ENCODE measurements around the gene LMF1. TPM values are rescaled to one million over a fixed set of nuclear protein-coding genes. Genes with fewer than 3 reads are reported as not detected.
A peak's percentile ranks its signal among the peaks of the same experiment; 100 is the strongest.

Gene LMF1
- total and polyA plus RNA-seq, 2 of the 8 experiments (the other 6 are each of a cell fraction or from before 2014, with no cell fraction given), result 3.5 to 9.1 TPM

DNA sequence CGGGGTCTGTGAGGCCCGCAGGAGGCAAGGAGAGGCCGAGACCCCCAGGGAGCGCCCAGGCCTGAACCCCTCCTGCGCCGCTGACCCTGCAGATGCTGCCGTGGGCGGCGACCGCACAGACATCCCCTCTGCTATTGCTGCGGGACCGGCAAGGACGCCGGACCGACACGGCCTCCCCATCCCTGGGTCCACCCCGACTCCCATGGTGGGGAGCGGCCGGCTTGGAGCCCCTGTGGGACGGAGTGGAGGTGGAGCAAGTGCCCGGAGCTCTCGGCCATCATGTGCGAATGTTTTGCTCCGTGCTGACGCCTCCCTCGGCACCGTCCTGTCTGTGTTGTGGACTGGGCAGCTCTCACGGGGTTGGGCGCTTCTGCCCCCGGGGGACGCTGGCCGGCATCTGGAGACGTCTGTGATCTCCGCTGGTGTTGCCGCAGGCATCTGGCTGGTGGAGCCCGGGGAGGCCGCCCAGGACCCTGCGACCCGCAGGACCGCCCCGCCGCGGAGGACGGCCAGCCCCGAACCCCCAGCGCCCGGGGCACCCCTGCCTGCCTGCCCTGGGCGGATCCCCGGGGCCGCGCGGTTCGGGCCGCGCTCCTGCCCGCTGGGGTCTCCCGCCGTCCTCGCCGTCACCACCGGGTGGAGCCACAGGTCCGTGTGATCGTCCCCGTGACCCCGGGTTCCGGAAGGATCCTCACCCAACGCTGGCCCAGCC is 157.4 kb downstream of the LMF1 start:
- Histone ChIP-seq H3K23me2 (ENCODE audit: low read depth, low read length) (no peaks in the 10 kb centered on the region; the same call in 1 of the 2 replicates), H3K27ac (ENCODE audit: low read depth, low read length) (no peak overlapping the region), H4K20me1 (replicated peaks in 1 of 2; ENCODE audit: control insufficient read depth in 1 of 2, insufficient read depth in 2 of 2, low read length in 2 of 2) (peaks cover 0 to 4% of the 10 kb centered on the region in 2 experiments), H3K27me3 (replicated peaks in 1 of 4; ENCODE audit: control insufficient read depth in 3 of 4, extremely low read depth in 1 of 4, insufficient read depth in 3 of 4, low read length in 3 of 4) (peaks cover 0 to 6% (median 4%) of the 10 kb centered on the region in 4 experiments; a peak in 6 of 7 replicates), H2BK120ac (replicated peaks; ENCODE audit: low read depth, low read length) (no peak overlapping the region), H3K4me1 (replicated peaks in 1 of 4; ENCODE audit: control insufficient read depth in 3 of 4, insufficient read depth in 4 of 4, low read length in 3 of 4) (peaks cover 0 to 3% (median 2%) of the 10 kb centered on the region in 4 experiments; a peak in 6 of 7 replicates), H3K9me3 (ENCODE audit: insufficient read depth in 2 of 2, low read depth in 1 of 2, low read length in 1 of 2) (peaks cover 0 to 6% of the 10 kb centered on the region in 2 experiments; a peak in 1 of 4 replicates), H2BK15ac (ENCODE audit: low read length) (no peak overlapping the region), H3K79me1 (ENCODE audit: low read depth, low read length) (no peaks in the 10 kb centered on the region), H3K14ac (ENCODE audit: insufficient read length) (no peak overlapping the region), H2BK5ac (ENCODE audit: low read depth, low read length) (no peak overlapping the region), H3K23ac (ENCODE audit: insufficient read length) (no peak overlapping the region), H3K79me2 (ENCODE audit: control insufficient read depth in 1 of 2, insufficient read depth in 2 of 2, low read length in 2 of 2) (peaks cover 0 to 3% of the 10 kb centered on the region in 2 experiments; a peak in 1 of 4 replicates), H4K5ac (ENCODE audit: insufficient read length, low read depth, low read length) (no peak overlapping the region), H3K4me2 (ENCODE audit: insufficient read depth in 1 of 2, low read depth in 2 of 2, low read length in 2 of 2) (peak overlapping the region; percentile 47 to 75; a peak in 3 of 4 replicates), H3K56ac (replicated peaks; ENCODE audit: insufficient read length, low read depth, low read length) (no peak overlapping the region), H2AFZ (ENCODE audit: low read length) (no peak overlapping the region), H2BK20ac (ENCODE audit: low read length) (no peak overlapping the region), H3K4ac (replicated peaks; ENCODE audit: insufficient read length, low read depth, low read length) (no peak overlapping the region), H3K4me3 (ENCODE audit: extremely low read depth in 1 of 4, insufficient read depth in 2 of 4, low read depth in 3 of 4, low read length in 4 of 4) (peak overlapping the region; percentile 2 to 55 (median 25); a peak in 5 of 8 replicates), H3K9ac (replicated peaks in 1 of 4; ENCODE audit: extremely low read depth in 1 of 4, low read depth in 3 of 4, low read length in 3 of 4) (no peak overlapping the region; a peak in 1 of 7 replicates), H3K36me3 (ENCODE audit: control insufficient read depth in 2 of 4, insufficient read depth in 4 of 4, low read length in 3 of 4) (no peaks in the 10 kb centered on the region), H2BK12ac (ENCODE audit: low read depth, low read length) (no peak overlapping the region), H3K18ac (ENCODE audit: extremely low read depth, low read length) (no peak overlapping the region), H4K8ac (ENCODE audit: extremely low read depth, insufficient read depth, low read length) (no peak overlapping the region), H2AK5ac (ENCODE audit: low read depth, low read length) (no peak overlapping the region), H4K91ac (replicated peaks; ENCODE audit: insufficient read length, low read length) (no peak overlapping the region)
- POLR2A ChIA-PET (ENCODE audit: partially characterized antibody), result no interaction called here
- DNase-seq (ENCODE audit: low read depth in 1 of 2, low spot score in 2 of 2), result peak in 1 of 2 experiments; percentile 91
- CTCF ChIA-PET (ENCODE audit: partially characterized antibody), result interaction anchor here (1.0 to 1.7 kb wide), 3 partner anchors 32 to 244 kb away, joined by 3 to 4 read pairs (median 4); no protein-coding TSS in a partner anchor
- FAIRE-seq, result no peak
- WGBS, 2 experiments (ENCODE audit: extremely low coverage in 1 of 2, insufficient coverage in 1 of 2, insufficient read length in 1 of 2, insufficient replicate concordance in 2 of 2, low coverage in 1 of 2, low lambda C conversion rate in 2 of 2, missing lambda C conversion rate in 1 of 2), result 29% methylated on average over 35 of the region's 67 CpGs; no CpG with 5 or more reads in 1 of the 2 experiments
- TF ChIP-seq PHF8 (conservative IDR thresholded peaks at IDR 0.05; ENCODE audit: low read depth, low read length) (no peak), HDAC6 (IDR thresholded peaks at IDR 0.05; ENCODE audit: low read depth, low read length) (no peak), E2F6 (IDR thresholded peaks at IDR 0.05) (no peak), GABPA (IDR thresholded peaks at IDR 0.05; ENCODE audit: borderline replicate concordance, insufficient read depth, low read length) (peak; percentile 84; the same call in 1 of the 2 replicates), KDM4A (IDR thresholded peaks at IDR 0.05; ENCODE audit: low read depth, low read length, severe bottlenecking) (peak; percentile 58), RFX5 (IDR thresholded peaks at IDR 0.05; ENCODE audit: borderline replicate concordance, low read depth, low read length) (no peak), SP1 (IDR thresholded peaks at IDR 0.05; ENCODE audit: low read depth, low read length) (no peak), TBP (IDR thresholded peaks at IDR 0.05; ENCODE audit: low read depth, low read length) (no peak), RAD21 (IDR thresholded peaks at IDR 0.05 in 1 of 2, conservative IDR thresholded peaks at IDR 0.05 in 1 of 2; ENCODE audit: low read depth in 2 of 2, low read length in 2 of 2) (peak; percentile 94 to 98), NANOG (IDR thresholded peaks at IDR 0.05; ENCODE audit: insufficient read depth, low read depth, low read length, poor library complexity, severe bottlenecking) (no peak), POLR2A (IDR thresholded peaks at IDR 0.05; ENCODE audit: control extremely low read depth in 1 of 2, low read depth in 2 of 2, low read length in 2 of 2) (no peak)

All from H1 (cell line).